Measurements from ENCODE around the gene FHOD3. TPM values are rescaled to one million over a fixed set of nuclear protein-coding genes. Genes with fewer than 3 reads are reported as not detected.

FHOD3 gene
- total and polyA plus RNA-seq, 2 of the 4 experiments (the other 2 are of a cell fraction): 14.6 to 16.0 TPM

DNA sequence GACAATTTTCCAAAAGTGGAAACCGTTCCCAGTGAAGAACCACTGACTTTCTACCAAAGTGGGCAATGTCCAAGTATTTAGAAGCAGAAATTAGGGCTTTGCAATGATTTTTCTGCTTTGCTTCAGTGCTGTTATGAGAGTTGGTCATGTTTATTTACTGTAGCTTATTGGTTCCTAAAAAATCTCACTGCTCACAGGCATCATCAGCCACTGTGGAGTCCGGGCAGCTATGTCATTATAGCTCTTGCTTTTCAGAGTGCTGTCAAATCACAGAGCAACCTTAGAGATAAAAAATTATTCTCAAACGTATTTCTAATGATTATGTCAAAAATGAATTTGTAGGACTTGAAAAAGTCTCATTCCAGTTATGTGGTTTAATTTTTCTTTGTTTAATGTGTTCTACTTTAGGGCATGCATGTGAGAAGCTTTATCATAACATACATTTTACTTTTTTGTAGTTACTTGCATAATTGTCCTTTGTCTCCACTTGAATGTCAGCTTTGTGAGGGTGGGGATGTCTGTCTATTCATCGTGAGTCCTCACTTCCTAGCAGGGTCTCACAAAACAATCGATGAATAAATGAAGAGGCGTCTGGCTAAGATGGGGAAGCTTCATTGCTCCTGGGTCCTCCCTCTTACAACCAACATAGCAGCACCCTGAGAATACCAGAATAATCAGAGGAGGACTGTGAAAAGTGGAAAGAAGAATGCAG, 413.7 kb downstream of the FHOD3 start:
- ATAC-seq (ENCODE audit: low read depth) (peak; percentile 65), DNase-seq (peak; percentile 37)
- H4K91ac ChIP-seq (ENCODE audit: insufficient read depth, low read depth, low read length): 0 out of 2 replicates have a peak overlapping the region, but pooled peaks have one; percentile 25
- no peaks in the 10 kb centered on the region for H3K27me3 ChIP-seq (ENCODE audit: control insufficient read depth, insufficient read depth, low read length)
- 0 out of 3 replicates have a peak overlapping the region, but pooled peaks have one; percentile 34 for H2BK15ac ChIP-seq (ENCODE audit: low read depth, low read length)
- H4K5ac ChIP-seq (ENCODE audit: low read depth, low read length): no peak overlapping the region
- peaks cover 14% of the 10 kb centered on the region for H3K4me1 ChIP-seq (ENCODE audit: control insufficient read depth, insufficient read depth, low read length)
- no peak overlapping the region for H2AFZ ChIP-seq (replicated peaks; ENCODE audit: low read length, poor library complexity)
- no peak overlapping the region for H3K4me3 ChIP-seq (ENCODE audit: insufficient read depth, low read depth, low read length)
- no peaks in the 10 kb centered on the region for H3K9me3 ChIP-seq (ENCODE audit: control insufficient read depth, insufficient read depth, low read length)
- ChIA-PET POLR2A (ENCODE audit: unreplicated experiment) (no interaction called here), CTCF (interaction anchor here (1.9 kb wide), 1 partner anchor 23 kb away, joined by 8 read pairs; no protein-coding TSS in a partner anchor)
- no peak overlapping the region for H3K27ac ChIP-seq (ENCODE audit: insufficient read depth, low read length)
- peaks cover 10 to 27% of the 10 kb centered on the region in 2 experiments; a peak in 3 of 4 replicates for H3K79me1 ChIP-seq (ENCODE audit: low read depth in 1 of 2, low read length in 2 of 2)
- H2AK9ac ChIP-seq (replicated peaks; ENCODE audit: low read depth, low read length, poor library complexity): no peak overlapping the region
- peak overlapping the region; percentile 35 for H3K4ac ChIP-seq (ENCODE audit: low read depth, low read length)
- H2BK120ac ChIP-seq (ENCODE audit: low read depth, low read length): no peak overlapping the region
- no peak overlapping the region for H4K8ac ChIP-seq (ENCODE audit: low read depth in 2 of 2, low read length in 2 of 2)
- no peak overlapping the region for H2BK5ac ChIP-seq (ENCODE audit: low read depth, low read length, poor library complexity, severe bottlenecking)
- no CpG with 5 or more reads among the region's 6 CpGs for WGBS, 2 experiments (ENCODE audit: extremely low coverage in 2 of 2, insufficient read length in 1 of 2)
- in situ Hi-C loops (cut with MboI; ENCODE audit: low sequenced_read_pairs) (no loop called here), dilution Hi-C loops (cut with HindIII; ENCODE audit: low sequenced_read_pairs, unreplicated experiment) (no loop called here), intact Hi-C loops (cut with micrococcal nuclease) (no loop called here)
- H4K20me1 ChIP-seq (ENCODE audit: insufficient read depth, low read length): no peaks in the 10 kb centered on the region
- H3K23ac ChIP-seq (ENCODE audit: low read depth, low read length): no peak overlapping the region
- no peak overlapping the region for H3K56ac ChIP-seq (ENCODE audit: extremely low read depth, insufficient read depth, low read length)
- no peak overlapping the region for H3K18ac ChIP-seq (ENCODE audit: low read depth, low read length)
- H3K14ac ChIP-seq (replicated peaks; ENCODE audit: low read depth, low read length): no peak overlapping the region
- 0 out of 2 replicates have a peak overlapping the region, but pooled peaks have one; percentile 2 for H2AK5ac ChIP-seq (ENCODE audit: low read depth, low read length)
- no peak overlapping the region for H2BK20ac ChIP-seq (ENCODE audit: low read depth, low read length)
- no peak overlapping the region; the same call in 1 of the 2 replicates for H3K4me2 ChIP-seq (ENCODE audit: low read depth, low read length)
- peaks cover 17% of the 10 kb centered on the region for H3K9me1 ChIP-seq (ENCODE audit: insufficient read depth, low read length)
- BruUV-seq (replicated peaks): no TSS peak
- H3K9ac ChIP-seq (ENCODE audit: low read depth, low read length): no peak overlapping the region
- TF ChIP-seq POLR2A (IDR thresholded peaks at IDR 0.05; ENCODE audit: low read depth, low read length): 0 out of 2 replicates have a peak, but pooled peaks have one; percentile 15
- no peak for TF ChIP-seq CEBPB (IDR thresholded peaks at IDR 0.05; ENCODE audit: low read depth, low read length)
- TF ChIP-seq NFE2L2 (IDR thresholded peaks at IDR 0.05; ENCODE audit: low read depth, low read length): no peak
- H3K36me3 ChIP-seq (ENCODE audit: control insufficient read depth, insufficient read depth, low read length): no peaks in the 10 kb centered on the region

Measured in IMR-90 (cell line).